Spleen (tissue), 11 donors: ENCODE data around the gene RYK. TPM values are rescaled to one million over a fixed set of nuclear protein-coding genes. Genes with fewer than 3 reads are reported as not detected.
A peak's percentile ranks its signal among the peaks of the same experiment; 100 is the strongest.

Source experiments
- DNase-seq: peaks from one replicate; pipeline ENCODE4 v3.0.0-alpha.2; 2020
- H3K27ac ChIP-seq, 8 donors: fragments of 200-600 bp; sonication (generic) in 7 of 8; 1 replicate in 4 of 8; 2 replicates in 4 of 8; pipeline versions ENCODE4 v1.5.0 to v1.8.0; 2016 to 2021; ENCODE audit warnings: inconsistent platforms in 4 of 8, mild to moderate bottlenecking in 4 of 8, moderate library complexity in 1 of 8
- H3K27me3 ChIP-seq, 7 donors: fragments of 200-600 bp; sonication (generic) in 6 of 7; replicated peaks in 1 of 7; 1 replicate in 4 of 7; 2 replicates in 3 of 7; pipeline versions ENCODE4 v1.5.0 to v1.8.0; 2016 to 2021; ENCODE audit warnings: inconsistent platforms in 3 of 7, mild to moderate bottlenecking in 1 of 7
- H3K36me3 ChIP-seq, 6 donors: fragments of 200-600 bp; sonication (generic) in 5 of 6; 1 replicate in 4 of 6; 2 replicates in 2 of 6; pipeline versions ENCODE4 v1.5.0 to v1.8.0; 2016 to 2021; ENCODE audit warnings: inconsistent platforms in 2 of 6
- H3K4me1 ChIP-seq, 6 donors: fragments of 200-600 bp; sonication (generic) in 5 of 6; 1 replicate in 3 of 6; 2 replicates in 3 of 6; pipeline versions ENCODE4 v1.5.0 to v1.8.0; 2016 to 2021; ENCODE audit warnings: inconsistent platforms in 3 of 6
- H3K4me3 ChIP-seq, 8 donors: fragments of 200-600 bp; sonication (generic) in 7 of 8; 1 replicate in 4 of 8; 2 replicates in 4 of 8; pipeline versions ENCODE4 v1.5.0 to v1.8.0; 2016 to 2021; ENCODE audit warnings: inconsistent platforms in 4 of 8, mild to moderate bottlenecking in 4 of 8, moderate library complexity in 2 of 8
- H3K9me3 ChIP-seq, 8 donors: fragments of 200-600 bp; sonication (generic) in 7 of 8; 1 replicate in 4 of 8; 2 replicates in 4 of 8; pipeline versions ENCODE4 v1.5.0 to v1.8.0; 2016 to 2021; ENCODE audit warnings: inconsistent platforms in 4 of 8
- CTCF ChIP-seq, 11 experiments: fragments of 200-600 bp in 7 of 11; fragments of 450-650 bp in 4 of 11; sonication (generic) in 4 of 11; IDR thresholded peaks in 8 of 11; conservative IDR thresholded peaks in 3 of 11; 1 replicate in 7 of 11; 2 replicates in 4 of 11; pipeline versions ENCODE4 v1.4.0 to v1.8.0; 2016 to 2021; ENCODE audit warnings: antibody characterized with exemption in 11 of 11, inconsistent platforms in 4 of 11, mild to moderate bottlenecking in 1 of 11
- POLR2A ChIP-seq, 3 donors: fragments of 450-650 bp; IDR thresholded peaks; one replicate each; pipeline ENCODE4 v1.5.1; 2017; ENCODE audit warnings: antibody characterized with exemption in 3 of 3, mild to moderate bottlenecking in 1 of 3
- POLR2AphosphoS5 ChIP-seq, 3 donors: sonication (generic); formaldehyde crosslinking; IDR thresholded peaks; one replicate each; pipeline ENCODE4 v1.5.1; 2017; ENCODE audit warnings: antibody characterized with exemption in 3 of 3
- WGBS, 5 donors: extraction: QIAGEN DNeasy Blood & Tissue Kit in 3 of 5; methylation state at CpG; one replicate each; pipeline versions ENCODE4 v1.1.5 to v1.1.7; 2013 to 2018; 5-methylcytosine and 5-hydroxymethylcytosine counted together
- intact Hi-C: fragments of 100-400 bp; cut with DNase I; formaldehyde crosslinking; loops from one replicate; pipeline ENCODE4 v1.15.0; 2023; ENCODE audit warnings: low total_unique reads
- polyA plus RNA-seq, 3 donors: library from polyadenylated mRNA; stranded (reverse); fragments of 200-250 nt; gene quantifications; one replicate each; pipeline ENCODE4 v1.2.1, GENCODE V29; 2013
- total RNA-seq, 7 donors: library from RNA; depleted of rRNA in 3 of 7; stranded (reverse); fragments of >200 nt in 3 of 7; fragmentation: NEBNext Ultra II Directional in 4 of 7; extraction: Animal tissue kit (Norgen Biotek cat#: 25700) in 4 of 7; gene quantifications; one replicate each; pipeline versions ENCODE4 v1.1.0 to v1.2.1, GENCODE V29; 2016 to 2021
- donor health status: healthy with polysubstance abuse.
- donor health status: DM: no; HTN: no; CAD: no; lungs with moderate emphysema.
- donor health status: DM: no; HTN: no; CAD: no.
- donor health status: Bipolar disorder and iron deficiency.
- donor health status: healthy.
- donor health status: DM: no; HTN: no; CAD: no.
- donor health status: DM: yes; HTN: yes; CAD: no.

Gene RYK
- total and polyA plus RNA-seq, 10 donors: 18.9 to 108 (median 50.9) TPM

GRCh38 chr3:134242649-134243617, 7.7 kb downstream of the RYK start:
- intact Hi-C loops: no loop called here
- Histone ChIP-seq H3K27me3 (no peaks in the 10 kb centered on the region), H3K27ac (no peak overlapping the region), H3K9me3 (no peaks in the 10 kb centered on the region), H3K4me3 (no peak overlapping the region), H3K4me1 (peaks cover 27 to 90% (median 56%) of the 10 kb centered on the region in 6 donors), H3K36me3 (no peaks in the 10 kb centered on the region)
- DNase-seq: no peak
- TF ChIP-seq POLR2A (IDR thresholded peaks at IDR 0.05): no peak
- TF ChIP-seq CTCF (IDR thresholded peaks at IDR 0.05 in 8 of 11, conservative IDR thresholded peaks at IDR 0.05 in 3 of 11): no peak
- no peak for TF ChIP-seq POLR2AphosphoS5 (IDR thresholded peaks at IDR 0.05)
- WGBS, 5 donors: 77 to 91% (median 87%) methylated on average over 3 of the region's 3 CpGs

- TF ChIP-seq POLR2A (IDR thresholded peaks at IDR 0.05): no peak
- TF ChIP-seq POLR2AphosphoS5 (IDR thresholded peaks at IDR 0.05): no peak
- TF ChIP-seq CTCF (IDR thresholded peaks at IDR 0.05 in 8 of 11, conservative IDR thresholded peaks at IDR 0.05 in 3 of 11): no peak
- WGBS, 5 donors: 70 to 85% (median 81%) methylated on average over 1 of the region's 1 CpG
- H3K36me3 ChIP-seq: no peaks in the 10 kb centered on the region
- DNase-seq: no peak
- H3K9me3 ChIP-seq: no peaks in the 10 kb centered on the region
- H3K27ac ChIP-seq: peak overlapping the region in 6 of 8 donors; percentile 8 to 69 (median 46)
- no peaks in the 10 kb centered on the region for H3K27me3 ChIP-seq
- intact Hi-C loops: no loop called here
- peaks cover 24 to 92% (median 64%) of the 10 kb centered on the region in 6 donors for H3K4me1 ChIP-seq
- no peak overlapping the region for H3K4me3 ChIP-seq
Measured at GRCh38 chr3:134239538-134239937, 11.1 kb downstream of the RYK start.

- H3K27ac ChIP-seq: peak overlapping the region in 6 of 8 donors; percentile 6 to 69 (median 61)
Measured at GRCh38 chr3:134237454-134238145, 13.1 kb downstream of the RYK start.

More at GRCh38 chr3:134237454-134238145, 13.1 kb downstream of the RYK start:
- 83 to 91% (median 83%) methylated on average over 4 of the region's 4 CpGs for WGBS, 5 donors
- Histone ChIP-seq H3K27me3 (no peaks in the 10 kb centered on the region), H3K36me3 (no peaks in the 10 kb centered on the region), H3K4me1 (peaks cover 20 to 94% (median 66%) of the 10 kb centered on the region in 6 donors), H3K9me3 (no peaks in the 10 kb centered on the region), H3K4me3 (no peak overlapping the region)
- no peak for DNase-seq
- TF ChIP-seq CTCF (IDR thresholded peaks at IDR 0.05 in 8 of 11, conservative IDR thresholded peaks at IDR 0.05 in 3 of 11): no peak
- no peak for TF ChIP-seq POLR2A (IDR thresholded peaks at IDR 0.05)
- TF ChIP-seq POLR2AphosphoS5 (IDR thresholded peaks at IDR 0.05): no peak
- intact Hi-C loops: no loop called here
